ENCODE data around the gene SSH2. TPM values are rescaled to one million over a fixed set of nuclear protein-coding genes. Genes with fewer than 3 reads are reported as not detected.

Gene SSH2
- total RNA-seq, 2 experiments from 2014 or later: 32.0 to 33.1 TPM

DNA sequence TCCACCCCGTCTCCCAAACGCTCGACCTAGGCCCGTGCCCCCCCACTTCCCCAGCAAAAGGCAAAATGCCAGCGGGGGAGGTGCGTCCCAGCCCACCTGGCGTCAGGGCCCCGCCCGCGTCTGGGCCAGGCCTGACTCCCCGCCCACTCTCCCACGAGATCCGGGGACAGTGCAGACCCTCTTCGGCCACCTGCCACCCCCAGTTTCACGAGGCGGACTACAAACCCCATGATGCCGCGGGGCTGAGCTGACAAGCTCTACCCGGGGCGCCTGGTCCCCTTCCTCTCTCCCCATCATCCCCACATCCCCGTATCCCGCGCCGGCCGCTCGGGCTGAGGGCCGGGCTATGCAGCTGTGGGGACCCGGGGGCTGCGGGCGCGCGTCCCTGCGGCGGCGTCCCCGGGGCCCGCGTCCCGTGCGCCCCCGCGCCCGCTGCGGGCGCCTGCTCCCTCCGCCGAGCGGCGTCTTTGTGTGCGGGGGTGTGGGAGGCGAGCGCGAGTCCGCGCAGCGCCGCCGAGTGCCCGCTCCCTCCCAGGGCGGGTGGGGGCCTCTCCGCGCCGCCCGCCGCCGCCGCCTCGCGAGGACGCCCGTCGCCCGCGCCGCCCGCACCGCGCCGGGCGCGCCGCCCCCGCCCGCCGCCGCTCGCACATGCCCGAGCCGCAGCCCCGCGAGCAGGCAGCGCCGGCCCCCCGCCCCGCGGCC is 337.0 kb downstream of the SSH2 start, which contains the start of gene ANKRD13B:
Gene ANKRD13B (plus strand): TSS at position 283 of the 702 bp plus-strand sequence. CDS start 490 bp downstream, outside the sequence.
- CTCF ChIA-PET: interaction anchor here (0.7 to 5.0 kb wide), 12 partner anchors 10 to 297 kb away, joined by 3 to 159 read pairs (median 12); partner anchors contain the start of genes ABHD15 and TP53I13

DNA sequence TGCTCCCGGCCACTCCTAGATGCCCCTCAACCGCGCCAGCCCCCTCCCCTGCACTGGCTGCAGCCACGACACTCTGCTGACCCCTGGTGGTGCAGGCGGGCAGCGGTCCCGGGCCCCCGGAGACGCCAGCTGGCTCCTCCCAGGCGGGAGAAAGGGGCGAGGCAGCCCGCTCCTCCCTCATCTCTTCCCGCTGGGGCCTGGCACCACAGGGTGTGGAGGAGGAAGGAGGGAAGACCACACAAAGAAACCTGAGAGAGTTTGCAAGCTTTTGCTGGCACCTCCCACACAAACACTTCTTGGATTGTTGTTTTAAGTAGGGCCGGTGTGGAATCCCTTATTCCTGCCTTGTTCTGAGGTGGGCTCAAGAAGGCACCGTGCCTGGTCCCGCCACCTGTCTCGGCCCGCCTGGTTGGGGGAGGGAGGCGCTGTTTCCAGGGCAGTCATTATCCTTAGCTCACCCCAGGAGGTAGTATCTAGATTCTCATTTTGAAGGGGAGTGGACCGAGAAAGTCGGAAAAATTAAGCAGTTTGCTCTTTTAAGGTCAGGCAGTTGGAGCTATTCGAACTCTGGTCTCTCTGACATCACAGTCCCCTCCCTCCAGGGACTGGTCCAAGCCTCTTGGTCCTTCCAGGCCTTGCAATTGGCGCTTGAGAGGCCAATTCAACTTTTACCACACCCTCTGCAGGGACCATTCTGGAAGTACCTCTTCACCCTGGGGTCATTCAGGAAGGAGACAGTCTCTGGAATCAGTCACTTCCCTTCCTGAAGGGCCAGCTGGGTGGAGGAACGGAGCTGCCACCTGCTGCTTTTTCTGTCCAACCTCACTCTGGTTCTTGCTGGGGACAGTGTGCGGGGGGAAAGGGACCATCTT is 338.1 kb downstream of the SSH2 start:
- peaks cover 2% of the 10 kb centered on the region for H3K36me3 Mint-ChIP-seq
- DNase-seq: peak; percentile 90
- ChIA-PET CTCF (interaction anchor here (0.5 to 5.0 kb wide), 24 partner anchors 9 to 454 kb away, joined by 3 to 159 read pairs (median 5); partner anchors contain the start of genes ABHD15, CORO6 and TP53I13), POLR2A (interaction anchor here (0.6 to 3.2 kb wide), 7 partner anchors 9 to 495 kb away, joined by 3 to 13 read pairs (median 3); no protein-coding TSS in a partner anchor)
- H3K9me3 Mint-ChIP-seq: no peaks in the 10 kb centered on the region
- H3K27ac Mint-ChIP-seq: peak overlapping the region; percentile 56
- peak overlapping the region; percentile 91 for H3K4me3 Mint-ChIP-seq
- H3K27me3 Mint-ChIP-seq: no peaks in the 10 kb centered on the region
- H3K4me1 Mint-ChIP-seq (ENCODE audit: low read depth): peaks cover 54% of the 10 kb centered on the region
- intact Hi-C loops (cut with micrococcal nuclease): loop anchor here (1.0 kb wide), 2 partner anchors 12 to 23 kb away; no protein-coding TSS in a partner anchor

More for the DNA sequence above, 337.0 kb downstream of the SSH2 start, which contains the start of gene ANKRD13B:
- H3K36me3 Mint-ChIP-seq: peaks cover 2% of the 10 kb centered on the region
- no peak within 1 kb of the TSS for H3K27ac Mint-ChIP-seq
- no peaks in the 10 kb centered on the region for H3K27me3 Mint-ChIP-seq
- peak; percentile 59 for DNase-seq
- POLR2A ChIA-PET: interaction anchor here (1.2 to 3.2 kb wide), 6 partner anchors 10 to 25 kb away, joined by 3 to 13 read pairs (median 4); no protein-coding TSS in a partner anchor
- H3K4me3 Mint-ChIP-seq: peak within 1 kb of the TSS; percentile 91
- peaks cover 44% of the 10 kb centered on the region for H3K4me1 Mint-ChIP-seq (ENCODE audit: low read depth)
- intact Hi-C loops (cut with micrococcal nuclease): no loop called here
- H3K9me3 Mint-ChIP-seq: no peaks in the 10 kb centered on the region

DNA sequence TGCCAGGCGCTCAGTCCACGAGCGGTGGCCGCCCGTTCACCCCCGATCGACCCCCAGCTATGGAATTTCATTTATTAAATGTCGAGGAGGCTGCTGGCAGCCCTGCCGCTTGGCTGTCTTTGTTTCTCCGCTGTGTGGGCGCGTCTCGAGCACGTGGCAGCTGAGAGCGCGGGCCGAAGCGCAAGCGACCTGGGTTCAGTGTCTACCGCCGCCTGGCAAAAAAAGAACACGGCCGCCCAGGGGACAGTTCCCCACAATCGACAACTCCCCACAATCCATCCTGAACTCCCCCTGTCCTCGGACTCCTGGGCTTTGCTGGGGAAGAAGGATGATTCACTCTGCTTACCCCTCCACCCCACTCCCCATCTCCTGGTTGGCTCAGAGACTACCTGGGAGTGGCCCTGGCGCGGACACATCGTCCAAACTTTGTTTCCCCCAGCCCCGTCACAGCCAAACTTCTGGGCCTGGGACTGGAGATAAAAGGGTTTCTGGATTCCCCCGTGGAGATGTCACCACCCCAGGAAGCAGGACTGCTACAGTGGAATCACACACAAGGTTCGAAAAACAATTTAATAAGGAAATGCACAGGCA is 338.8 kb downstream of the SSH2 start:
- no peaks in the 10 kb centered on the region for H3K9me3 Mint-ChIP-seq
- peak; percentile 61 for DNase-seq
- peak overlapping the region; percentile 91 for H3K4me3 Mint-ChIP-seq
- peaks cover 2% of the 10 kb centered on the region for H3K36me3 Mint-ChIP-seq
- peak overlapping the region; percentile 56 for H3K27ac Mint-ChIP-seq
- H3K4me1 Mint-ChIP-seq (ENCODE audit: low read depth): peaks cover 61% of the 10 kb centered on the region
- intact Hi-C loops (cut with micrococcal nuclease): loop anchor here (1.0 kb wide), 2 partner anchors 11 to 24 kb away; no protein-coding TSS in a partner anchor
- POLR2A ChIA-PET: interaction anchor here (0.8 to 3.2 kb wide), 5 partner anchors 10 to 27 kb away, joined by 3 to 13 read pairs (median 5); no protein-coding TSS in a partner anchor
- CTCF ChIA-PET: interaction anchor here (0.7 to 5.0 kb wide), 15 partner anchors 8 to 340 kb away, joined by 3 to 159 read pairs (median 9); partner anchors contain the start of genes ABHD15, CORO6 and TP53I13
- H3K27me3 Mint-ChIP-seq: no peaks in the 10 kb centered on the region

GRCh38 chr17:29590411-29591145 is 339.4 kb downstream of the SSH2 start:
- H3K9me3 Mint-ChIP-seq: no peaks in the 10 kb centered on the region
- peaks cover 68% of the 10 kb centered on the region for H3K4me1 Mint-ChIP-seq (ENCODE audit: low read depth)
- ChIA-PET CTCF (interaction anchor here (0.9 to 5.0 kb wide), 11 partner anchors 7 to 341 kb away, joined by 3 to 159 read pairs (median 12); partner anchors contain the start of genes ABHD15, CORO6 and TP53I13), POLR2A (interaction anchor here (0.8 to 1.8 kb wide), 3 partner anchors 9 to 27 kb away, joined by 3 to 5 read pairs (median 5); no protein-coding TSS in a partner anchor)
- H3K27me3 Mint-ChIP-seq: no peaks in the 10 kb centered on the region
- H3K4me3 Mint-ChIP-seq: peak overlapping the region; percentile 91
- H3K27ac Mint-ChIP-seq: peak overlapping the region; percentile 90
- intact Hi-C loops (cut with micrococcal nuclease): loop anchor here (1.0 kb wide), 3 partner anchors 10 to 25 kb away; partner anchors contain the start of gene ABHD15
- H3K36me3 Mint-ChIP-seq: peaks cover 2% of the 10 kb centered on the region
- DNase-seq: no peak

DNA sequence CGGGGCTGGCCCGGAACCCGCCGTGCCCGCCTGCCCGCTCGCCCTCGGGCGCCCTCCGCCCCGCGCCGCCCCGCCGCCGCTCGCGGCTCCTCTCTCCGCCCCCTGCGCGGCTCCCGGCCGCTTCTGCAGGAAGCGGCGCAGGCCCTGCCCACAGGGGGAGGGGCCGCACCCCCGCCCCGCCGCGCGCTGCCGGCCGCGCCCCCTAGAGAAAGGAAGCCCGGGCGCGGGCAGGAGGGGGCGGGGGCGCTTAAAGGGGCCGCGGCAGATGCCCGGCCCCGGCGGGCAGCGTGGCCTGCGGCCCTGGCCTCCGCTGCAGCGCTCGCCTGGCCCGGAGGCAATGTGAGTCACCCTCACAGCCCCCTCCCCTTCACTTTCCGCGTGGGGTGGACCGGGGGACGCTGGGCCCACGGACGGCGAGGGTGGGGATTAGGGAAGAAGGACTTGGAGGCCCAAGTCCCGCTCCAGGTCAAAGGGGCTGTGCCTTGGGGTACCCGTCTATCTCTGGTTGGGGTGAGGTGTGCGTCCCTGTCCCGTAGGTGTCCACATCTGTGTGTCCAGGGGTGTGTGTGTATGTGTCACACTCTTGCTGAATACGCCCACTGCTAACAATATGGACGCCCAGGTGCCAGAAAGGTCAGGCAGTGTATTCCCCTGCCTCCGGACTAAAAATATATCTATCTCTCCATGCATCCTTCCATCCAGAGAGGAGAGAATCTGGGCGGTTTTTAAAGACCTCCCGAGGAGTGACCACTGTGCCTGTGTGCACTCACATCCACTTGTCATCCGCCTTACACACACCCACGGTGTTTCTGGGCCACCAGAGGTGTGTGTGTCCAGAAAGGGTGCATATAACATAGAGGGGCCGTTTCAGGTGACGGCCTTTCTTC is 340.3 kb downstream of the SSH2 start, which contains the start of gene GIT1:
Gene GIT1 (minus strand): TSS at position 125 of the 887 bp plus-strand sequence. CDS start 270 bp downstream, outside the sequence.
- CTCF ChIA-PET: interaction anchor here (1.4 to 5.0 kb wide), 9 partner anchors 11 to 220 kb away, joined by 4 to 159 read pairs (median 25); partner anchors contain the start of genes ABHD15 and TP53I13
- intact Hi-C loops (cut with micrococcal nuclease): loop anchor here (1.0 to 10.0 kb wide), 2 partner anchors 22 to 345 kb away; partner anchors contain the start of genes ABHD15 and SSH2
- H3K9me3 Mint-ChIP-seq: no peaks in the 10 kb centered on the region
- peak; percentile 88 for DNase-seq
- POLR2A ChIA-PET: interaction anchor here (0.6 to 1.3 kb wide), 3 partner anchors 9 to 295 kb away, joined by 3 to 4 read pairs (median 3); no protein-coding TSS in a partner anchor
- H3K4me1 Mint-ChIP-seq (ENCODE audit: low read depth): peaks cover 74% of the 10 kb centered on the region
- peak within 1 kb of the TSS; percentile 94 for H3K4me3 Mint-ChIP-seq
- peaks cover 2% of the 10 kb centered on the region for H3K36me3 Mint-ChIP-seq
- no peaks in the 10 kb centered on the region for H3K27me3 Mint-ChIP-seq
- H3K27ac Mint-ChIP-seq: peak within 1 kb of the TSS; percentile 90

- Mint-ChIP-seq H3K27ac (peak overlapping the region; percentile 86), H3K36me3 (peaks cover 2% of the 10 kb centered on the region), H3K27me3 (no peaks in the 10 kb centered on the region), H3K4me1 (ENCODE audit: low read depth) (peaks cover 71% of the 10 kb centered on the region), H3K4me3 (peak overlapping the region; percentile 94), H3K9me3 (no peaks in the 10 kb centered on the region)
- DNase-seq: peak; percentile 68
- intact Hi-C loops (cut with micrococcal nuclease): loop anchor here (10.0 kb wide), 1 partner anchor 346 kb away; the partner anchor contains the start of gene SSH2
- ChIA-PET POLR2A (interaction anchor here (0.6 to 4.1 kb wide), 8 partner anchors 15 to 294 kb away, joined by 3 to 21 read pairs (median 4); partner anchors contain the start of genes ABHD15 and TP53I13), CTCF (interaction anchor here (1.2 to 2.2 kb wide), 8 partner anchors 9 to 342 kb away, joined by 3 to 21 read pairs (median 8); partner anchors contain the start of genes ABHD15 and TP53I13)
Measured at GRCh38 chr17:29588562-29589411, 341.2 kb downstream of the SSH2 start.

- ChIA-PET POLR2A (interaction anchor here (0.6 to 4.1 kb wide), 8 partner anchors 11 to 1542 kb away, joined by 3 to 21 read pairs (median 4); partner anchors contain the start of genes ABHD15 and TP53I13), CTCF (interaction anchor here (1.2 to 2.2 kb wide), 9 partner anchors 8 to 343 kb away, joined by 3 to 21 read pairs (median 5); partner anchors contain the start of genes ABHD15 and TP53I13)
- no peaks in the 10 kb centered on the region for H3K9me3 Mint-ChIP-seq
- peak overlapping the region; percentile 94 for H3K4me3 Mint-ChIP-seq
- H3K4me1 Mint-ChIP-seq (ENCODE audit: low read depth): peaks cover 70% of the 10 kb centered on the region
- peaks cover 2% of the 10 kb centered on the region for H3K36me3 Mint-ChIP-seq
- H3K27me3 Mint-ChIP-seq: no peaks in the 10 kb centered on the region
- no peak for DNase-seq
- intact Hi-C loops (cut with micrococcal nuclease): loop anchor here (10.0 kb wide), 1 partner anchor 347 kb away; the partner anchor contains the start of gene SSH2
- H3K27ac Mint-ChIP-seq: peak overlapping the region; percentile 86
Measured at GRCh38 chr17:29588017-29588561, 341.9 kb downstream of the SSH2 start.

DNA sequence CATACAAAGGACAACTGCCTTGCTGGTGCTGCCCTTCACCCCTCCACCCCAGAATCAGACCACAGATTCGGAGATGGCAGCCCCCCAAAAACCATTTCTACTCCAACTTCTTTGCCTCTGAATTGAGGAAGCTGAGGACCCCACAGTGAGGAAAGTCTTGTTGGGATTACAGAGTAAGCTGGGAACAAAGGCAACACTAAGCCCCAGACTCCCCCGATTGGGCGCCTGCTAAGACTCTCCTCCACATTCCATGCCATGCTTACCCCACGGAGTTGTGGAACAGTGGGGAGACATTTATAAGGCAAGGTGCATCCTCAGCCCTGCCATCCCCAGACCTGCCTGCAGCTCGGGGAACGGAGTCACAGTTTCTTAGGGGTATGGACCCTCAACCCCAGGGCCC is 342.4 kb downstream of the SSH2 start:
- H3K36me3 Mint-ChIP-seq: peaks cover 2% of the 10 kb centered on the region
- CTCF ChIA-PET: interaction anchor here (1.2 to 2.2 kb wide), 8 partner anchors 8 to 343 kb away, joined by 3 to 21 read pairs (median 8); partner anchors contain the start of genes ABHD15 and TP53I13
- H3K4me1 Mint-ChIP-seq (ENCODE audit: low read depth): peaks cover 66% of the 10 kb centered on the region
- H3K4me3 Mint-ChIP-seq: peak overlapping the region; percentile 94
- peak overlapping the region; percentile 38 for H3K27ac Mint-ChIP-seq
- no peaks in the 10 kb centered on the region for H3K27me3 Mint-ChIP-seq
- H3K9me3 Mint-ChIP-seq: no peaks in the 10 kb centered on the region
- POLR2A ChIA-PET: interaction anchor here (0.6 to 4.1 kb wide), 8 partner anchors 10 to 1542 kb away, joined by 3 to 21 read pairs (median 4); partner anchors contain the start of genes ABHD15 and TP53I13
- intact Hi-C loops (cut with micrococcal nuclease): loop anchor here (10.0 kb wide), 1 partner anchor 347 kb away; the partner anchor contains the start of gene SSH2
- no peak for DNase-seq
